Body of pancreas (tissue), 4 donors: ENCODE measurements around the gene TNFAIP8L1.

ENCODE experiments used
- CTCF ChIP-seq, 7 experiments: fragments of 450-650 bp in 4 of 7; fragments of 200-600 bp in 3 of 7; sonication (generic) in 3 of 7; IDR thresholded peaks; one replicate each; pipeline ENCODE4 v1.5.1; 2016 to 2019; ENCODE audit warnings: antibody characterized with exemption in 7 of 7
- POLR2A ChIP-seq, 3 donors: fragments of 450-650 bp; IDR thresholded peaks; one replicate each; pipeline ENCODE4 v1.6.1; 2016; ENCODE audit warnings: antibody characterized with exemption in 3 of 3, mild to moderate bottlenecking in 2 of 3

GRCh38 chr19:4597278-4597974, 41.9 kb upstream of the TNFAIP8L1 start:
- TF ChIP-seq POLR2A (IDR thresholded peaks at IDR 0.05) = no peak
- no peak for TF ChIP-seq CTCF (IDR thresholded peaks at IDR 0.05)
